Osteoblast (primary cell): Measurements from ENCODE around the gene LZTS2. TPM values are rescaled to one million over a fixed set of nuclear protein-coding genes. Genes with fewer than 3 reads are reported as not detected.

Source experiments
- DNase-seq: peaks from one replicate; pipeline ENCODE4 v3.0.0; 2011; ENCODE audit warnings: low spot score, mixed read lengths; ENCODE audit not compliant: insufficient read length; ENCODE audit errors: missing footprints
- H2AFZ ChIP-seq: 2 replicates; pipeline ENCODE4 v1.6.0; 2011; ENCODE audit warnings: mild to moderate bottlenecking, low read length
- H3K27ac ChIP-seq: 2 replicates; pipeline ENCODE4 v1.5.1; 2011; ENCODE audit warnings: mild to moderate bottlenecking, low read depth, low read length, moderate library complexity
- H3K27me3 ChIP-seq: 2 replicates; pipeline ENCODE4 v1.6.0; 2012; ENCODE audit warnings: mild to moderate bottlenecking, control low read depth, inconsistent platforms, low read length, moderate library complexity; ENCODE audit not compliant: insufficient read depth
- H3K36me3 ChIP-seq: 2 replicates; pipeline ENCODE4 v1.5.1; 2011; ENCODE audit warnings: mild to moderate bottlenecking, low read length, control low read depth, moderate library complexity; ENCODE audit not compliant: insufficient read depth
- H3K4me1 ChIP-seq: 2 replicates; pipeline ENCODE4 v1.5.1; 2011; ENCODE audit warnings: mild to moderate bottlenecking, low read length, control low read depth, moderate library complexity; ENCODE audit not compliant: insufficient read depth
- H3K4me2 ChIP-seq: 2 replicates; pipeline ENCODE4 v1.6.0; 2011; ENCODE audit warnings: mild to moderate bottlenecking, low read length; ENCODE audit not compliant: insufficient read depth
- H3K4me3 ChIP-seq: fragments of 200-600 bp; sonication (generic); 3 replicates; pipeline ENCODE4 v1.5.1; 2012; ENCODE audit warnings: mild to moderate bottlenecking, low read length, inconsistent platforms; ENCODE audit not compliant: insufficient read depth
- H3K79me2 ChIP-seq: 2 replicates; pipeline ENCODE4 v1.6.0; 2012; ENCODE audit warnings: mild to moderate bottlenecking, low read length, control low read depth, inconsistent platforms; ENCODE audit not compliant: insufficient read depth
- H3K9me3 ChIP-seq: 2 replicates; pipeline ENCODE4 v1.5.1; 2011; ENCODE audit warnings: low read depth, low read length, control low read depth
- H4K20me1 ChIP-seq: 2 replicates; pipeline ENCODE4 v1.6.0; 2012; ENCODE audit warnings: mild to moderate bottlenecking, low read length, control low read depth; ENCODE audit not compliant: insufficient read depth
- small RNA-seq: library from RNA; depleted of rRNA; stranded (forward); fragments of <200 nt; gene quantifications from one replicate; pipeline ENCODE3, GENCODE V24; 2012
- total RNA-seq: library from RNA; depleted of rRNA; stranded (reverse); fragments of >200 nt; gene quantifications from 2 replicates; pipeline ENCODE4 v1.2.3, GENCODE V29; 2012
- TF ChIP-seq, protein P1 (sequence below): IDR thresholded peaks from 2 replicates; pipeline ENCODE4 v1.5.1; 2011; ENCODE audit warnings: mild to moderate bottlenecking, low read depth, low read length, moderate library complexity; ENCODE audit errors: extremely low read depth

LZTS2 gene
- total RNA-seq, 1 donor, result 127 TPM

DNA sequence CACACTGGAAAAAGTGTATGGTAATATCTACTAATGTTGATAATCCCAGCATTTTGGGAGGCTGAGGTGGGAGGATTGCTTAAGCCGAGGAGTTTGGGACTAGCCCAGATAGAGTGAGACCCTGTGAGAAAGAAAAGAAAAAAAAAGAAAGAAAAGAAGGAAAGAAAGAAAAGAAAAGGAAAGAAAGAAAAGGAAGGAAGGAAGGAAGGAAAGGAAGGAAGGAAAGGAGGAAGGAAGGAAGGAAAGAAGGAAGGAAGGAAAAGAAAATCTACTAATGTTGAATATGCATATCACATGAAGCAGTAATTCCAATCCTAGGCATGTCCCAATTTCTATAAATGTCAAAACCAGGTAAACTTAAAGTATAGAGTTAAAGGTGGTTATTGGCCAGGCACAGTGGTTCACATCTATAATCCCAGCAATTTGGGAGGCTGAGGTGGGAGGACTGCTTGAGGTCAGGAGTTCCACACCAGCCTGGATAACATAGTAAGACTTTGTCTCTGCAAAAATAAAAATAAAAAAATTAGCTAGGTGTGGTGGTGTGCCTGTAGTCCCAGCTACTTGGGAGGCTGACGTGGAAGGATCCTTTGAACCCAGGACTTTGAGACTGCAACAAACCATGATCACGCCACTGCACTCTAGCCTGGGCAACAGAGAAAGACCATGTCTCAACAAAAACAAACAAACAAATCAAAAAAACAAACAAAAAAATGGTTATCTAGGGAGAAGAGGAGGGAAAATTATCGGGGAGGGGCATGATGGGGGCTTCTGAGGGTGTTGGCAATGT lies 57.0 kb downstream of the LZTS2 start:
- H3K4me2 ChIP-seq, result no peak overlapping the region
- H3K79me2 ChIP-seq, result peaks cover 9% of the 10 kb centered on the region
- no peak for DNase-seq
- H4K20me1 ChIP-seq, result no peaks in the 10 kb centered on the region
- no peak overlapping the region for H3K27ac ChIP-seq
- H3K36me3 ChIP-seq, result peaks cover 4% of the 10 kb centered on the region
- H3K4me1 ChIP-seq, result peaks cover 39% of the 10 kb centered on the region
- no peaks in the 10 kb centered on the region for H3K27me3 ChIP-seq
- no peak overlapping the region for H3K4me3 ChIP-seq
- H3K9me3 ChIP-seq, result no peaks in the 10 kb centered on the region
- no peak overlapping the region for H2AFZ ChIP-seq
- TF ChIP-seq, protein P1, sequence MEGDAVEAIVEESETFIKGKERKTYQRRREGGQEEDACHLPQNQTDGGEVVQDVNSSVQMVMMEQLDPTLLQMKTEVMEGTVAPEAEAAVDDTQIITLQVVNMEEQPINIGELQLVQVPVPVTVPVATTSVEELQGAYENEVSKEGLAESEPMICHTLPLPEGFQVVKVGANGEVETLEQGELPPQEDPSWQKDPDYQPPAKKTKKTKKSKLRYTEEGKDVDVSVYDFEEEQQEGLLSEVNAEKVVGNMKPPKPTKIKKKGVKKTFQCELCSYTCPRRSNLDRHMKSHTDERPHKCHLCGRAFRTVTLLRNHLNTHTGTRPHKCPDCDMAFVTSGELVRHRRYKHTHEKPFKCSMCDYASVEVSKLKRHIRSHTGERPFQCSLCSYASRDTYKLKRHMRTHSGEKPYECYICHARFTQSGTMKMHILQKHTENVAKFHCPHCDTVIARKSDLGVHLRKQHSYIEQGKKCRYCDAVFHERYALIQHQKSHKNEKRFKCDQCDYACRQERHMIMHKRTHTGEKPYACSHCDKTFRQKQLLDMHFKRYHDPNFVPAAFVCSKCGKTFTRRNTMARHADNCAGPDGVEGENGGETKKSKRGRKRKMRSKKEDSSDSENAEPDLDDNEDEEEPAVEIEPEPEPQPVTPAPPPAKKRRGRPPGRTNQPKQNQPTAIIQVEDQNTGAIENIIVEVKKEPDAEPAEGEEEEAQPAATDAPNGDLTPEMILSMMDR, result no peak

Small RNA genes lying within 50 kb of the gene (small RNA-seq; reads per million reads assigned to genes)
- not detected for gene MIR608

Other genes with a start within 250 kb of the LZTS2 start
- gene SLF2, start 86.8 kb upstream of the LZTS2 start, total RNA-seq, result 39.1 and 43.0 TPM in 2 replicates
- under 0.01 and 0.29 TPM in 2 replicates for gene SEMA4G, start 30.3 kb upstream of the LZTS2 start, total RNA-seq
- gene MRPL43, start 12.3 kb upstream of the LZTS2 start, total RNA-seq, result 48.5 and 55.7 TPM in 2 replicates
- gene TWNK, start 12.3 kb upstream of the LZTS2 start, total RNA-seq, result 3.2 and 3.3 TPM in 2 replicates
- gene PDZD7, start 31.3 kb downstream of the LZTS2 start, total RNA-seq, result 0.72 and 1.2 TPM in 2 replicates
- gene SFXN3, start 31.4 kb downstream of the LZTS2 start, total RNA-seq, result 103 and 106 TPM in 2 replicates
- 26.4 and 30.1 TPM in 2 replicates for gene KAZALD1, start 62.2 kb downstream of the LZTS2 start, total RNA-seq
- not detected in 2 replicates for gene TLX1, start 131.5 kb downstream of the LZTS2 start, total RNA-seq
- not detected in 2 replicates for gene LBX1, start 229.7 kb downstream of the LZTS2 start, total RNA-seq